ENCODE data around the gene SMC4. TPM values are rescaled to one million over a fixed set of nuclear protein-coding genes. Genes with fewer than 3 reads are reported as not detected.

SMC4 gene
- total RNA-seq, 1 donor from 2014 or later, result 34.1 TPM

DNA sequence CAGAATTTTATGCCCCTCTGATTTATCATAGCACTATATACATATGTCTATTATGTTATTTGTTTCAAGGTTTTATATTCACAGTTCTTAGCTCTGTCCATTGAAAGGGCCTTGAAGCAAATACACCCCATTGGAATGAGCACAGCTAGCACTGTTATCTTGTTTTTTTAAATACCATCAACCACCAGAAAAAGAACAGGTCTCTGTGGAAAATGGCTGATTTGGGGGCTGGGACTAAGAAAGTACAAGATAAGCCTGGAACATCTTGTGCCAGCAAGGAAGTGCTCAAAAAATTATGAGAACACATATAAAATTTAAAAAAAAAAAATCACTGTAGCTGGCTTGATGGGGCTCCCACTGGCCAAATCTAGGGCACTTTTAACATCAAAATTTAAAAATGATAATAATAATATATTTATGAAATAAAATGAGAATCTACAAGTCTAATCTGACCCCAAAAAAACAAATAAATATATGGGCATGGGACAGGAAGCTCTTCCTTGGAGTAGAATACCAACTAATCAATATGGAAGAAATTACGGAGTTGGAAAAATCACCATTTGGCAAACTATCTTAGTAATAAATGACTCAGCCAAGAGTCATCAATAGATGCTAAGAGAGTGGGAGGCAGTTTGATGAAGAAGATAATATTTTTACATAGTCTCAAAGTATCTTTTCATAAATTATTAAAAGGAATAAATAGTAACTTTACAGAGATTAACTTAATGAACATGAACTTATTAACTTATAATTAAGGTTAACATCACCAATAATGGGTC is 20.9 kb upstream of the SMC4 start:
- Mint-ChIP-seq H3K9me3 (ENCODE audit: unreplicated experiment) (peaks cover 4% of the 10 kb centered on the region), H3K4me3 (ENCODE audit: unreplicated experiment) (no peak overlapping the region), H3K27ac (ENCODE audit: unreplicated experiment) (no peak overlapping the region), H3K27me3 (ENCODE audit: low read depth, unreplicated experiment) (no peaks in the 10 kb centered on the region), H3K4me1 (ENCODE audit: low read depth, unreplicated experiment) (peaks cover 7% of the 10 kb centered on the region), H3K36me3 (ENCODE audit: low read depth, unreplicated experiment) (peaks cover 9% of the 10 kb centered on the region)
- H3K9ac ChIP-seq (ENCODE audit: low read length), result no peak overlapping the region
- FAIRE-seq, result no peak
- peak; percentile 18 for DNase-seq (ENCODE audit: low read depth)
- no peaks in the 10 kb centered on the region for H4K20me1 ChIP-seq (ENCODE audit: insufficient read depth, low read length)
- H3K4me1 ChIP-seq (ENCODE audit: insufficient read depth, low read length), result peaks cover 5% of the 10 kb centered on the region
- H3K9me3 ChIP-seq (ENCODE audit: insufficient read depth, low read depth, low read length), result no peaks in the 10 kb centered on the region
- TF ChIP-seq, protein P1, sequence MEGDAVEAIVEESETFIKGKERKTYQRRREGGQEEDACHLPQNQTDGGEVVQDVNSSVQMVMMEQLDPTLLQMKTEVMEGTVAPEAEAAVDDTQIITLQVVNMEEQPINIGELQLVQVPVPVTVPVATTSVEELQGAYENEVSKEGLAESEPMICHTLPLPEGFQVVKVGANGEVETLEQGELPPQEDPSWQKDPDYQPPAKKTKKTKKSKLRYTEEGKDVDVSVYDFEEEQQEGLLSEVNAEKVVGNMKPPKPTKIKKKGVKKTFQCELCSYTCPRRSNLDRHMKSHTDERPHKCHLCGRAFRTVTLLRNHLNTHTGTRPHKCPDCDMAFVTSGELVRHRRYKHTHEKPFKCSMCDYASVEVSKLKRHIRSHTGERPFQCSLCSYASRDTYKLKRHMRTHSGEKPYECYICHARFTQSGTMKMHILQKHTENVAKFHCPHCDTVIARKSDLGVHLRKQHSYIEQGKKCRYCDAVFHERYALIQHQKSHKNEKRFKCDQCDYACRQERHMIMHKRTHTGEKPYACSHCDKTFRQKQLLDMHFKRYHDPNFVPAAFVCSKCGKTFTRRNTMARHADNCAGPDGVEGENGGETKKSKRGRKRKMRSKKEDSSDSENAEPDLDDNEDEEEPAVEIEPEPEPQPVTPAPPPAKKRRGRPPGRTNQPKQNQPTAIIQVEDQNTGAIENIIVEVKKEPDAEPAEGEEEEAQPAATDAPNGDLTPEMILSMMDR (IDR thresholded peaks at IDR 0.05; ENCODE audit: insufficient read depth, low read depth, low read length), result no peak
- TF ChIP-seq EZH2 (IDR thresholded peaks at IDR 0.05; ENCODE audit: insufficient read depth, low read length), result no peak
- no peak overlapping the region for H2AFZ ChIP-seq (ENCODE audit: low read depth, low read length)
- no peaks in the 10 kb centered on the region for H3K36me3 ChIP-seq (ENCODE audit: insufficient read depth, low read length)
- no peak overlapping the region for H3K27ac ChIP-seq (ENCODE audit: low read depth, low read length)
- no peaks in the 10 kb centered on the region for H3K79me2 ChIP-seq (ENCODE audit: insufficient read depth, low read length)
- no peak overlapping the region for H3K4me3 ChIP-seq (ENCODE audit: insufficient read depth, low read depth, low read length)
- no peaks in the 10 kb centered on the region for H3K27me3 ChIP-seq (ENCODE audit: insufficient read depth, low read length)
- no peak overlapping the region for H3K4me2 ChIP-seq (ENCODE audit: low read length)

DNA sequence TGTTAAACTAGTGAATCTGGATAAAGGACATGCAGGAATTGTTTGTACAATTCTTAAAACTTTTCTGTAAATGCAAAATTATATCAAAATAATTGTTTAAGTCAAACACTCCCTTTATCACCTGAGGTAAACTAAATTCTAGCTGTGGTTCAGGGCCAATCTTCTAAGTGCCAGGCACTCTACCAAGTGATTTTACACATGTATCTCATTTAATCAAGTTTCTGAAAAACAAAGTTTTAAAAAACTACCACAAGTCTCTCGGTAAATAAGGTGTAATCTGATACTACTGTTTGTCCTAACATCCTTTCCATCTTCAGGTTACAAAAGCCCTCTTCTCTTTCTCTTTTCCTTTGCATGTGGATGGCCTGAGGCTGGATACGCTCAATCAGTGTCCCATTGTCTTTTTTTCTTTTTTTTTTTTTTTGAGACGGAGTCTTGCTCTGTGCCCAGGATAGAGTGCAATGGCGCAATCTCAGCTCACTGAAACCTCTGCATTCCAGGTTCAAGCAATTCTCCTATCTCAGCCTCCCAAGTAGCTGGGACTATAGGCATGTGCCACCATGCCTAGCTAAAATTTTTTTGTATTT is 19.7 kb upstream of the SMC4 start:
- no peak overlapping the region for H3K4me2 ChIP-seq (ENCODE audit: low read length)
- H2AFZ ChIP-seq (ENCODE audit: low read depth, low read length), result no peak overlapping the region
- no peak overlapping the region for H3K27ac ChIP-seq (ENCODE audit: low read depth, low read length)
- TF ChIP-seq, protein P1 (IDR thresholded peaks at IDR 0.05; ENCODE audit: insufficient read depth, low read depth, low read length), result no peak
- TF ChIP-seq EZH2 (IDR thresholded peaks at IDR 0.05; ENCODE audit: insufficient read depth, low read length), result no peak
- no peaks in the 10 kb centered on the region for H3K9me3 ChIP-seq (ENCODE audit: insufficient read depth, low read depth, low read length)
- no peaks in the 10 kb centered on the region for H4K20me1 ChIP-seq (ENCODE audit: insufficient read depth, low read length)
- Mint-ChIP-seq H3K36me3 (ENCODE audit: low read depth, unreplicated experiment) (peaks cover 3% of the 10 kb centered on the region), H3K4me3 (ENCODE audit: unreplicated experiment) (no peak overlapping the region), H3K4me1 (ENCODE audit: low read depth, unreplicated experiment) (peaks cover 5% of the 10 kb centered on the region), H3K27me3 (ENCODE audit: low read depth, unreplicated experiment) (no peaks in the 10 kb centered on the region), H3K9me3 (ENCODE audit: unreplicated experiment) (no peaks in the 10 kb centered on the region), H3K27ac (ENCODE audit: unreplicated experiment) (peak overlapping the region; percentile 53)
- no peak for DNase-seq (ENCODE audit: low read depth)
- H3K79me2 ChIP-seq (ENCODE audit: insufficient read depth, low read length), result peaks cover 2% of the 10 kb centered on the region
- H3K9ac ChIP-seq (ENCODE audit: low read length), result no peak overlapping the region
- H3K27me3 ChIP-seq (ENCODE audit: insufficient read depth, low read length), result no peaks in the 10 kb centered on the region
- peaks cover 5% of the 10 kb centered on the region for H3K4me1 ChIP-seq (ENCODE audit: insufficient read depth, low read length)
- H3K4me3 ChIP-seq (ENCODE audit: insufficient read depth, low read depth, low read length), result no peak overlapping the region
- no peaks in the 10 kb centered on the region for H3K36me3 ChIP-seq (ENCODE audit: insufficient read depth, low read length)
- FAIRE-seq, result no peak

DNA sequence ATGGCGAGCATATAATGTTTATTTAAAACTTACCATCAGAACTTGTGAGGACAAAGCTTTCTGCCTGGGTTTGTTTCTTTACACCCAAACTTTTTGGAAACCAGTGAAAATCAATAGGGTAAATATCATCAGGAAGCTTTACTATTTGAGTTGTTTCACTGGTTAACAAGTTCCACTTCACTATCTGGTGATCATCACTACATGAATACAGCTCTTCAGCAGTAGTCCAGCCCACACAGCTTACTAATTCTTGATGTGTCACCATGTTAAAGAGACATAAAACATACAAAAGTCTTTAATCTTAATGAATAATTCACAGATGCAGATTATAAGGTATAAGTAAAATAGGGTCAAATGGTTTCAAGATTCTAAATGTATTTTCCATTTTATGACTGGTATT is 18.0 kb upstream of the SMC4 start:
- H3K27ac ChIP-seq (ENCODE audit: low read depth, low read length), result no peak overlapping the region
- H2AFZ ChIP-seq (ENCODE audit: low read depth, low read length), result no peak overlapping the region
- H3K27me3 ChIP-seq (ENCODE audit: insufficient read depth, low read length), result no peaks in the 10 kb centered on the region
- no peak overlapping the region for H3K9ac ChIP-seq (ENCODE audit: low read length)
- H4K20me1 ChIP-seq (ENCODE audit: insufficient read depth, low read length), result no peaks in the 10 kb centered on the region
- no peak overlapping the region for H3K27ac Mint-ChIP-seq (ENCODE audit: unreplicated experiment)
- H3K4me3 Mint-ChIP-seq (ENCODE audit: unreplicated experiment), result no peak overlapping the region
- no peaks in the 10 kb centered on the region for H3K9me3 ChIP-seq (ENCODE audit: insufficient read depth, low read depth, low read length)
- H3K36me3 Mint-ChIP-seq (ENCODE audit: low read depth, unreplicated experiment), result no peaks in the 10 kb centered on the region
- no peak for FAIRE-seq
- H3K36me3 ChIP-seq (ENCODE audit: insufficient read depth, low read length), result no peaks in the 10 kb centered on the region
- no peaks in the 10 kb centered on the region for H3K27me3 Mint-ChIP-seq (ENCODE audit: low read depth, unreplicated experiment)
- H3K4me2 ChIP-seq (ENCODE audit: low read length), result no peak overlapping the region
- H3K4me1 Mint-ChIP-seq (ENCODE audit: low read depth, unreplicated experiment), result peaks cover 8% of the 10 kb centered on the region
- H3K4me1 ChIP-seq (ENCODE audit: insufficient read depth, low read length), result peaks cover 5% of the 10 kb centered on the region
- TF ChIP-seq, protein P1 (IDR thresholded peaks at IDR 0.05; ENCODE audit: insufficient read depth, low read depth, low read length), result no peak
- peak; percentile 58 for DNase-seq (ENCODE audit: low read depth)
- H3K9me3 Mint-ChIP-seq (ENCODE audit: unreplicated experiment), result peaks cover 3% of the 10 kb centered on the region
- no peak overlapping the region for H3K4me3 ChIP-seq (ENCODE audit: insufficient read depth, low read depth, low read length)
- peaks cover 9% of the 10 kb centered on the region for H3K79me2 ChIP-seq (ENCODE audit: insufficient read depth, low read length)
